Glomerular visceral epithelial cell (primary cell): Measurements from ENCODE around the gene REPS1.
"Not testable (repeated sequence)": the region's sequence is repeated elsewhere in the genome, so short reads cannot be mapped to it uniquely, and the experiment has no call there.

Experiments
- DNase-seq: peaks from one replicate; pipeline ENCODE4 v3.0.0-alpha.2; 2016; ENCODE audit errors: extremely low spot score

The REPS1 gene

GRCh38 chr6:139003751-139004150, 15.7 kb upstream of the REPS1 start:
- DNase-seq: no peak

- DNase-seq: no peak
These were observed 12.1 kb upstream of the REPS1 start for GRCh38 chr6:138999949-139000725.

DNA sequence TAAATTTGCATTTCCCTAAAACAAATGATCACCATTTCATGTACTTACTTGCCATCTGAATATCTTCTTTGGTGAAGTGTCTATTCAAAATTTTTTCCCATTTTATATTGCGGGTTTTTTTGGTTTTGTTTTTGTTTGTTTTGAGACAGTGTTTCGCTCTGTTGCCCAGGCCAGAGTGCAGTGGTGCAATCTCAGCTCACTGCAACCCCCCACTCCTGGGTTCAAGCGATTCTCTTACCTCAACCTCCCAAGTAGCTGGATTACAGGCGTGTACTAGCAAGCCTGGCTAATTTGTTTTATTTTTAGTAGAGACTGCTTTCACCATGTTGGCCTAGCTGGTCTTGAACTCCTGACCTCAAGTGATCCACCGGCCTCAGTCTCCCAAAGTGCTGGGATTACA, 9.1 kb upstream of the REPS1 start:
- no peak for DNase-seq

DNA sequence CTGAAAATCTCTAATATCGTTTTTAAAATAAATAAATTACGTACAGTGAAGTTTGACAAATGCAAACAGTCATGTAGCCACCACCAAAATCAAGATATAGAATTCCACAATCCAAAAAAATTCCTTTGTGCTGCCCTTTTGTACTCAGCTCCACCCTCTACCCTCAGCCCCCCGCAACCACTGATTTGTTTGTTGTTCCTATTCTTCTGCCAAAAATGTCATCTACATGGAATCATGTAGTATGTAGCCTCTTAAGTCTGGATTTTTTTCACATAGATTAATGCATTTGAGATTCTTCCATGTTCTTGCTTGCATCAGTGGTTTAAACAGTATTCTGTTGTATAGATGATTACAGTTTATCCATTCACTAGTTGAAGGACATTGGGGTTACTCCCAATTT, 8.5 kb upstream of the REPS1 start:
- no peak for DNase-seq

- not testable (repeated sequence) for DNase-seq
These were observed 5.4 kb upstream of the REPS1 start for GRCh38 chr6:138993410-138993809.

DNA sequence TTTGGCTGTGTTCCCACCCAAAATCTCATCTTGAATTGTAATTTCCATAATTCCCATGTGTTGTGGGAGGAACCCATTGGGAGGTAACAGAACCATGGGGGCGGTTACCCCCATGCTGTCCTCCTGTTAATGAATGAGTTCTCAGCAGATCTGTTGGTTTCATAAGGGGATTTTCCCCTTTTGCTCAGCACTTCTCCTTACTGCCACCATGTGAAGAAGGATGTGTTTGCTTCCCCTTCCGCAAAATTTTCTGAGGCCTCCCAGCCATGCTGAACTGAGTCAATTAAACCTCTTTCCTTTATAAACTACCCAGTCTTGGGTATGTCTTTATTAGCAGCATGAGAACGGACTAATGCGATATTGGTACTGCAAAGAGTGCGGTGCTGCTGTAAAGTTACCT, 4.9 kb upstream of the REPS1 start:
- not testable (repeated sequence) for DNase-seq

DNA sequence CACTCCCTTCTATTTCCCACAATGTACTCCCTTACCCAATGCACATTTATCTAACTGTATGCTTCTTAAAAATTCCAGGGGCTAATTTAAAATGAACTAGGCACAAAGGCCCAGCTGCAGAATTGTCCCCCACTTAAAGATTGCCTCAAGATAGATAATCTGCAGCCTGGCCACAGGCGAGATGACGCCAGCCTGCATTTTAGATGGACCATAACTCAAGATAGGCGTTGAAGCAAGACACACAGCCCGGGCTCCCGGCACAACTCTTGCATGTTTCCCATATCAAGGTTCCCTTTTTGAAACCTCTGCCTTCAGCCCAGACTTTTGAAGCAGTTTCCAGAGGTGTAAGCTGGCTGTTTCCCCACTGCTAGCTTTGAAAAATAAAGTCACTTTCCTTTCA, 3.2 kb upstream of the REPS1 start:
- DNase-seq: no peak

DNA sequence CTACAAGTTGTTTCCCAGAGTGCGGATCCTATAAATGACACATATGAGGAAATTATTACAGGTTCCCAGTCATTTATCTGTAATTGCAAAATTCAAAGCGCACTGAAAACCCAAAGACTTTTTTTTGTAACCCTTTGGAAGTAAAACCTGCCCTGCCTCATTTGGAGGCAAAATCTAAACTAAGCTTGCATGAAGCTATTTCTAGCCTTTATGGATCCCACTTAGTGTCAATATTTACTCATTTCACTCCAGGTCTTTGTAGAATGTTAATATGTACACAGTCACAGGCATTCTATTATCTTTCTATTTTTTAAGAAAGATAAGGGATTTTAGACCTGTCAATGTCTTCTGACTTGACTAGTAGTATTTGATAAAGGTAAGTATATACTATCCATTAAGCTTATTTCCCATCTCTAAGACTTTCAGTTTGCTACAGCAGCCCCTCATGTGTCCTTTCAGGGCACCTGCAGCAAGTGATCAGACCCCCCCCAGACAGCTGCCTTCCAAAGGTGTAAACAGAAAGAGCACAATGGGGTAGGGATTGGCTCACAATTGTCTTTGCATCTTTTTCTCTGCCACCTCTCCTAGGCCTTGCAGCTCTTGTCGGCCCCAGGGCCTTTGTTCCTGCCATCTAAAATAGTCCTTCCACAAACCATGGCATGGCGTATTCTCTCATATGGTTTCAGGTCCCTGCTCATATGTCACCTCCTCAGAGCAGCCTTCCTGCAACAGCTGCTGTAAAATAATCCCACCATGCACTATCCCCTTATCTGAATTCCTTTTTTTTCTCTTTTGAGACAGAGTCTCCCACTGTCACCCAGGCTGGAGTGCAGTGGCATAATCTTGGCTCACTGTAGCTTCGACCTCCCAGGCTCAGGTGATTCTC, 1.3 kb upstream of the REPS1 start:
- no peak for DNase-seq

DNA sequence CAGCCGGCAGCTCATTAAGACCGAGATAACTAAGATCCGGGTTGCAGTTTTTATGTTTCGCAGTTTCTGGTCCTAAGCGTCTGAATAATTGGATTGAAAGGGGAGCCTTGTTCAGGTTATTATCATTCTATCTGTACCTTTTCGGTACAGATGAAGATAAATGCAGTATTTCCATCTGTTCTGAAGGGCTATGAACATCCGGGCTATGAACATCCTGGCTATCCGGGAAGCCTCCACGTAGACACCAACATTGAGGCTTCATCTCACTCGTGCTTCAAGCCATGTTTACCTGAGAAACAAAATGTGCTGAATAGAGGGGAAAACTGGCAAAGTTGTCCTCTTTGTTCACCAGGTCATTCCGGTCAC, 399 bp upstream of the REPS1 start:
- no peak for DNase-seq

DNA sequence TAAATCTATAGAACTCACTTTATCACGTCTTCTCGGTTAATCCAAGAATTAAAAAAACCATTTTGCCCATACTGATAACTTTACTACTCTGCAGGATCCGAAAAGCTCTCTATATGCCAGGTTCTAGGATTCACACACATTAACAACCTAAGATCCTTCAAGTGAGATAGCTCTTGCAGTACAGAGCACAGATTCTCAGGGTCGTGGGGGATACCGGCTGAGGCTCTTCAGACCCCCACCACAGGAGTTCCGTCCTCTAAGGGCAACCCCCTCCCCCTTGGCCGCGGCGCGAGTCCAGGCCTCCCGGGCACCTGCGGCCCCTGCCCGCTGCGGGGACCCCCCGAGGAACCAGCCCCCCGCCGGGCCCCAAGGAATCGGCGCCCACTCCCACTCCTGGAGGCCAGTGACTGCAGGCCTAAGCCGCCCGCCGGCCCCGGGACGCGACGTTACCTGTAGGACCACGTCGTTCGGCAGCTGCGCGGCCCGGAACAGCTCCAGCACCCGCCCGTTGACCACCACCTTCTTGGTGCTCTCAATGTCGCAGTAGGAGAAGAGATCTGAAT, 892 bp downstream of the REPS1 start:
- DNase-seq: no peak

GRCh38 chr6:138986578-138986977, 1.5 kb downstream of the REPS1 start:
- DNase-seq: no peak

- DNase-seq: no peak
These were observed 6.6 kb downstream of the REPS1 start for GRCh38 chr6:138981416-138981815.

- DNase-seq: no peak
These were observed 8.0 kb downstream of the REPS1 start for GRCh38 chr6:138979813-138980668.

- no peak for DNase-seq
These were observed 8.7 kb downstream of the REPS1 start for GRCh38 chr6:138979365-138979764.

DNA sequence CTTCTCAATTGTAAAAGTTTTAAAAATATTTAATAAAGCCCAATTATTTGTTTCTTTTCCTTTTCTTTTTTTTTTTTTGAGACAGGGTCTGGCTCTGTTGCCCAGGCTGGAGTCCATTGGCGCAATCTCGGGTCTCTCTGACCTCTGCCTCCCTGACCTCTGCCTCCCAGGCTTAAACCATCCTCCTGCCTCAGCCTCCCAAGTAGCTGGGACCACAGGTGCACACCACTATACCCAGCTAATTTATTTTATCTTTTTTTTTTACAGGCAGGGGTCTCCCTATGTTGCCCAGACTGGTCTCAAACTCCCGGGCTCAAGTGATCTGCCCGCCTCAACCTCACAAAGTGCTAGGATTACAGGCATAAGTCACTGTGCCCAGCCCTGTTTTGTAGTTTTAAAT, 9.8 kb downstream of the REPS1 start:
- DNase-seq: no peak

- DNase-seq: no peak
These were observed 10.3 kb downstream of the REPS1 start for GRCh38 chr6:138977646-138978167.

DNA sequence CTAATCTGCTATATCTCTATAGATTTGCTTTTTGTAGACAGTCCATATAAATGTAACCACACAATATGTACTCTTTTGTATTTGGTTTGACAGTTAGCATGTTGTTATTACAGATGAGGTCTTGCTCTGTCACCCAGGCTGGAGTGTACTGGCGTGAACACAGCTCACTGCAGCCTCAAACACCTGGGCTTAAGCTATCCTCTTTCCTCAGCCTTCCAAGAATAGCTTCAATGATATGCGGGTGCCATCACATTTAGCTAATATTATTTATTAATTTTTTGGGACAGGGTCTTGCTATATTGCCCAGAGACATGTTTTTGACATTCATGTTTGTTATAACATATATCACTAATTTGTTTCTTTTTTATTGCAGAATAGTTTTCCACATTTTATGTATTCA, 10.8 kb downstream of the REPS1 start:
- DNase-seq: no peak

DNA sequence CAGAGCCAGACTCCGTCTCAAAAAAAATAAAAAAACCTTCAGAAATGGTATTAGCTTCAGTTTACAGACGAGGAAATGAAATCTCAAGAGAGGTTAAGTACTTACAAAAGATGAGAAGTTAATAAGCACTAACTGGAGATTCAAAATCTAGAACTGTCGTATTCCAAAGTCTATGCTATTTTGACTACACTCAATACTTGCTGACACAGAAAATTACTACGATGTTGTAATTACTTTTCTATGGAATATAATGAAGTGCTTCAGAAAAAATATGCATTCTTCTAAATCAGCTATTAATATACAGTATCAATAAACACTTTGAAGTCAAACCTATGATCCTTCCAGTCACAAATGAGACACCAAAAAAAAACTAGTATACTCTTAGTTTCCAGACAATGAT, 12.2 kb downstream of the REPS1 start:
- no peak for DNase-seq

- peak; percentile 37 for DNase-seq
These were observed 14.4 kb downstream of the REPS1 start for GRCh38 chr6:138973466-138974153.

DNA sequence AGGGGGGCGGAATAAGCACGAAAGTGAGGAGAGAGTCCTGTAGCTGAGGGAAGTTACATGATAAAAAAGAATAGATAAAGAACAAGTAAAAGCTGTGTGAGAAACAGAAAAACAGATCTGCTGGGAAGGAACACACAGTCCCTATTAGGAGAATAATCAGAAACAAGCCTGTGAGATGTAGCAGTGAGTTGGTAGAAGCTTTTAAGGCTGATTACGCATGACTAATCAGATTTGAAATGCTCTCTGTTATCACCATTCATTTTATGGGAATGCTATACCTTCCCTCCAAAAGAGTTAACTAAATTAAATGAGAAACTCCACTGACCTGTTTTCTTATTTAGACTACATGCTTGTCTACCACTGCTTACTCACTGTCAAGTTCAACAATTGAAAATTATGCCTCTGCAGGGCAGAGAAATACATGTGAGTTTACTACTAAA, 15.8 kb downstream of the REPS1 start:
- peak; percentile 11 for DNase-seq

DNA sequence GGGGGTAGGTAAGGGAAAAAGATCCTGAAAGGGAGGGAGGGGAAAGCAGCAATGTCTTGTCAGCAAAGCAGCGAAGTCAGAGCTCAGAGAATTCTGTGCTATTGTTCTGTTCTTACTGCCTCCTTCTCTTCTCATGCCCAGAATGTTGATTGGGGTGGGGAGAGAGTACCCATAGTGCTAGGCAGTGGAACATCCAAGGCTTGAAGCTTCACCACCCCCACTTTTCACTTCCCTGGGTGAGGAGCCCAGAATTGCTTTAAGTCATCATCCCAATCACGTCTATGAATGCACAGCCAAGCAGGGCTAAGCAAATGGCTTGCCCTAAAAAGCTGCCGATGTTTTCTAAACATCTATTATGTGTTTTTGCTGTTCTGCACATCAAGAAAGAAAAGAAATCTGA, 16.5 kb downstream of the REPS1 start:
- peak; percentile 18 for DNase-seq
